HCT116 (cell line): ENCODE data around the gene GALNT7. TPM values are rescaled to one million over a fixed set of nuclear protein-coding genes. Genes with fewer than 3 reads are reported as not detected.

Source experiments
- ATAC-seq: fragments of 200-7000 bp; cut with Tn5 transposase; 2 replicates; pipeline ENCODE4 v1.9.1; 2020; ENCODE audit warnings: mild to moderate bottlenecking, moderate library complexity
- BruUV-seq: library from RNA; stranded (reverse); fragments of 400-500 nt; replicated peaks from 2 replicates; lab custom pipeline; 2021; lab: Mats Ljungman, UMichigan
- CTCF ChIA-PET: fragments of 300-600 bp; sonication (Branson Sonifier 250); formaldehyde crosslinking; loops from one replicate; lab custom pipeline; 2021; ENCODE audit warnings: antibody characterized with exemption; lab: Charles Lee
- POLR2A ChIA-PET: fragments of 300-600, 350-600 bp; sonication (Branson Sonifier 250); formaldehyde crosslinking; loops from one replicate; lab custom pipeline; 2021; ENCODE audit warnings: antibody characterized with exemption; lab: Charles Lee
- RAD21 ChIA-PET, 2 experiments: fragments of 300-600 bp; sonication (Branson Sonifier 250); formaldehyde crosslinking; loops; one replicate each; lab custom pipeline; 2023; ENCODE audit warnings: low total read pairs in 2 of 2; ENCODE audit not compliant: uncharacterized antibody in 2 of 2, unreplicated experiment in 2 of 2, low non-redundant PET in 1 of 2; lab: Charles Lee
- DNase-seq: peaks from one replicate; pipeline ENCODE4 v3.0.0-alpha.2; 2010; ENCODE audit warnings: low read depth, low spot score
- H2AFZ ChIP-seq: fragments of 200-600 bp; shearing (Covaris generic), sonication (generic); 2 replicates; pipeline ENCODE4 v1.6.1; 2017; ENCODE audit warnings: low read depth, mixed run types, mixed read lengths, antibody characterized with exemption, low read length; ENCODE audit not compliant: poor library complexity, severe bottlenecking
- H3K27ac ChIP-seq: 2 replicates; pipeline ENCODE4 v1.5.1; 2012; ENCODE audit warnings: low read depth, low read length
- H3K27me3 ChIP-seq: fragments of 200-600 bp; sonication (generic); 2 replicates; pipeline ENCODE4 v1.6.1; 2016; ENCODE audit warnings: mixed run types, low read length, mixed read lengths; ENCODE audit not compliant: insufficient read depth
- H3K36me3 ChIP-seq, 2 experiments: fragments of 200-500 bp in 1 of 2; fragments of 200-600 bp in 1 of 2; sonication (Bioruptor generic) in 1 of 2; sonication (generic) in 1 of 2; 2 replicates each; pipeline versions ENCODE4 v1.5.1 to v1.6.1; 2014 to 2016; ENCODE audit warnings: low read length in 2 of 2, inconsistent platforms in 1 of 2, mixed read lengths in 1 of 2, mixed run types in 1 of 2; ENCODE audit not compliant: insufficient read depth in 2 of 2, control insufficient read depth in 1 of 2
- H3K4me1 ChIP-seq, 2 experiments: fragments of 200-600 bp in 1 of 2; sonication (generic) in 1 of 2; 2 replicates each; pipeline versions ENCODE4 v1.5.1 to v1.6.1; 2012 to 2017; ENCODE audit warnings: low read length in 2 of 2, inconsistent platforms in 1 of 2, mild to moderate bottlenecking in 1 of 2, mixed read lengths in 1 of 2, mixed run types in 1 of 2, moderate library complexity in 1 of 2; ENCODE audit not compliant: insufficient read depth in 2 of 2, control insufficient read depth in 1 of 2
- H3K4me2 ChIP-seq: fragments of 200-600 bp; sonication (generic); 2 replicates; pipeline ENCODE4 v1.6.1; 2017; ENCODE audit warnings: mixed run types, low read length, mixed read lengths
- H3K4me3 ChIP-seq, 2 experiments: fragments of 200-600 bp in 1 of 2; sonication (generic) in 1 of 2; replicated peaks in 1 of 2; 2 replicates each; pipeline ENCODE4 v1.5.1; 2011 to 2016; ENCODE audit warnings: low read length in 2 of 2, control low read depth in 1 of 2, low read depth in 1 of 2, mild to moderate bottlenecking in 1 of 2, mixed read lengths in 1 of 2, mixed run types in 1 of 2
- H3K79me2 ChIP-seq: fragments of 200-600 bp; sonication (generic); 2 replicates; pipeline ENCODE4 v1.6.1; 2017; ENCODE audit warnings: mild to moderate bottlenecking, mixed run types, low read length, moderate library complexity, mixed read lengths; ENCODE audit not compliant: insufficient read depth
- H3K9ac ChIP-seq: fragments of 200-600 bp; sonication (generic); 2 replicates; pipeline ENCODE4 v1.6.1; 2016; ENCODE audit warnings: low read length, mixed read lengths
- H3K9me2 ChIP-seq: fragments of 200-600 bp; sonication (generic), shearing (Covaris generic); 2 replicates; pipeline ENCODE4 v1.6.1; 2017; ENCODE audit warnings: mixed run types, mild to moderate bottlenecking, moderate library complexity; ENCODE audit not compliant: insufficient read depth
- H3K9me3 ChIP-seq, 2 experiments: fragments of 200-500 bp in 1 of 2; fragments of 200-600 bp in 1 of 2; sonication (Bioruptor generic) in 1 of 2; sonication (generic) in 1 of 2; 2 replicates each; pipeline ENCODE4 v1.6.1; 2014 to 2017; ENCODE audit warnings: low read length in 2 of 2, mixed read lengths in 2 of 2, inconsistent platforms in 1 of 2, low read depth in 1 of 2, mild to moderate bottlenecking in 1 of 2, mixed run types in 1 of 2, moderate library complexity in 1 of 2; ENCODE audit not compliant: control insufficient read depth in 1 of 2, insufficient read depth in 1 of 2
- H4K20me1 ChIP-seq: fragments of 200-600 bp; sonication (generic), shearing (Covaris generic); 2 replicates; pipeline ENCODE4 v1.6.1; 2017; ENCODE audit warnings: mixed run types, mild to moderate bottlenecking, moderate library complexity; ENCODE audit not compliant: insufficient read depth
- ATF3 ChIP-seq: IDR thresholded peaks from 2 replicates; pipeline ENCODE4 v1.6.1; 2012
- CEBPB ChIP-seq: IDR thresholded peaks from 2 replicates; pipeline ENCODE4 v1.6.1; 2012; ENCODE audit warnings: low read depth
- EZH2 ChIP-seq: fragments of 200-600 bp; sonication (generic); IDR thresholded peaks from 2 replicates; pipeline ENCODE4 v1.6.1; 2017; ENCODE audit warnings: antibody characterized with exemption, mixed run types
- EZH2phosphoT487 ChIP-seq: fragments of 200-600 bp; IDR thresholded peaks from 2 replicates; pipeline ENCODE4 v1.6.1; 2018; ENCODE audit warnings: antibody characterized with exemption, borderline replicate concordance
- FOSL1 ChIP-seq: IDR thresholded peaks from 2 replicates; pipeline ENCODE4 v1.6.1; 2012; ENCODE audit warnings: low read depth
- MAX ChIP-seq: IDR thresholded peaks from 2 replicates; pipeline ENCODE4 v1.6.1; 2012
- POLR2A ChIP-seq: IDR thresholded peaks from 2 replicates; pipeline ENCODE4 v1.7.0; 2011; ENCODE audit warnings: borderline replicate concordance; ENCODE audit not compliant: insufficient read depth, insufficient read length; ENCODE audit errors: extremely low read depth
- POLR2AphosphoS5 ChIP-seq: IDR thresholded peaks from 2 replicates; pipeline ENCODE4 v1.6.1; 2011; ENCODE audit warnings: mild to moderate bottlenecking, low read depth, low read length, moderate library complexity
- SIN3A ChIP-seq: IDR thresholded peaks from 2 replicates; pipeline ENCODE4 v1.6.1; 2012; ENCODE audit warnings: low read depth
- SP1 ChIP-seq: IDR thresholded peaks from 2 replicates; pipeline ENCODE4 v1.6.1; 2012; ENCODE audit warnings: low read depth
- TCF7L2 ChIP-seq: IDR thresholded peaks from 2 replicates; pipeline ENCODE4 v1.7.0; 2011; ENCODE audit warnings: borderline replicate concordance, inconsistent platforms; ENCODE audit not compliant: insufficient read depth, insufficient read length; ENCODE audit errors: extremely low read depth
- YY1 ChIP-seq: IDR thresholded peaks from 2 replicates; pipeline ENCODE4 v1.6.1; 2011; ENCODE audit warnings: low read length, low read depth, moderate library complexity, mild to moderate bottlenecking; ENCODE audit not compliant: insufficient replicate concordance; ENCODE audit errors: extremely low read depth
- ZBTB33 ChIP-seq: IDR thresholded peaks from 2 replicates; pipeline ENCODE4 v1.6.1; 2011; ENCODE audit warnings: mild to moderate bottlenecking, low read length, moderate library complexity; ENCODE audit not compliant: insufficient replicate concordance; ENCODE audit errors: extremely low read depth
- ZNF274 ChIP-seq: fragments of 200-500 bp; sonication (Bioruptor generic); IDR thresholded peaks from 2 replicates; pipeline ENCODE4 v1.6.1; 2014; ENCODE audit warnings: mild to moderate bottlenecking, low read depth, low read length, inconsistent platforms
- intact Hi-C: fragments of 100-400 bp; cut with micrococcal nuclease; formaldehyde crosslinking; loops from 2 replicates; pipeline ENCODE4 v1.10.0; 2022
- total RNA-seq: library from RNA; stranded (reverse); gene quantifications from one replicate; pipeline ENCODE4 v1.2.1, GENCODE V29; 2021; ENCODE audit not compliant: unreplicated experiment
- TF ChIP-seq, protein P1 (sequence below): IDR thresholded peaks from 2 replicates; pipeline ENCODE4 v1.6.1; 2012; ENCODE audit warnings: low read depth

The GALNT7 gene
- total RNA-seq, 1 experiment from 2014 or later: 21.3 TPM

DNA sequence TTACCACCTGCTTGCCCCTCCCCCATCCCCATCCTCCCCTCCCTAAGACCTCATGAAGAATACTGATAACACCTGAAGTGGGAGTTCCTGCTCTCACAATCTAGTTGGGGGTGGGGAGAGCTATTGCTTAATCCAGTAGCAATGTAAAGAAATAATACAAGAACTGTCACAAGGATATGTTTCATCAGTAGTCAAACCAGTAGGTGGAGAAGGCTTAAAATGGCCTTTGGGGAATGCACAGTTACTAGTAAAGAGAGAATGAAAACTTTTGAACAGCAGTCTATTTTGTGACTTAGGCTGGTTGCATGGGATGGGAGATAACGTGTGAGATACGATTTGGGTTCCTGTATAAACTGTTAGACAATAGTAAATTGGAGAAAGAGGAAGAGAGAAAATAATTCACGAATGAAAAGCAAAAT is 6.0 kb downstream of the GALNT7 start:
- ChIA-PET POLR2A (no interaction called here), RAD21 (no interaction called here), CTCF (no interaction called here)
- no peak for ATAC-seq
- H2AFZ ChIP-seq: no peak overlapping the region
- no peak overlapping the region for H3K4me3 ChIP-seq
- H3K27me3 ChIP-seq: no peaks in the 10 kb centered on the region
- H3K4me1 ChIP-seq: peaks cover 18 to 51% of the 10 kb centered on the region in 2 experiments
- TF ChIP-seq CEBPB (no peak), EZH2 (no peak), POLR2A (no peak)
- no peak overlapping the region for H3K9ac ChIP-seq
- no peak for DNase-seq
- no peaks in the 10 kb centered on the region for H3K9me2 ChIP-seq
- no TSS peak for BruUV-seq
- H3K27ac ChIP-seq: no peak overlapping the region
- intact Hi-C loops: no loop called here
- no peaks in the 10 kb centered on the region; the same call in 1 of the 2 replicates for H4K20me1 ChIP-seq
- H3K9me3 ChIP-seq: no peaks in the 10 kb centered on the region
- peaks cover 95% of the 10 kb centered on the region for H3K79me2 ChIP-seq
- H3K36me3 ChIP-seq: no peaks in the 10 kb centered on the region
- H3K4me2 ChIP-seq: no peak overlapping the region

DNA sequence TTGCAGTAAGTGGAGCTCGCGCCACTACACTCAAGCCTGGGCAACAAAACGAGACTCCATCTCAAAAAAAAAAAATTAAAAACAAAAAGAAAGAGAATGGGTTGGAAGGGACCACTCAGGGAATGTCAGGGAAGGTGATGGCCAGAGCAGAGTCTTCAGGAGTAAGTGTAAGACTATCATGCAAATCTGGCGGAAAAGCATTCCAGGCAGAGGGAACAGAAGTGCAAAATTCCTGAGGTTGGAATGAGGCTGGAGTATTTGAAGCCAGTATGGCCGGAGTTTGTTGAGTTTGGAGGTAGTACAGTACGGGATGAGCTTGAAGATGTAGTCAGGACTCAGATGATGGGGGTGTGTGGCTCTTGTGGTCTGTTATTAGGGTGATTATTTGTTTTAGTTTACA is 7.4 kb downstream of the GALNT7 start:
- Histone ChIP-seq H3K27ac (no peak overlapping the region), H2AFZ (no peak overlapping the region), H3K36me3 (no peaks in the 10 kb centered on the region), H3K4me3 (no peak overlapping the region)
- TF ChIP-seq SIN3A (no peak), ZNF274 (no peak), EZH2phosphoT487 (no peak), ATF3 (no peak), SP1 (no peak), TCF7L2 (no peak), POLR2AphosphoS5 (no peak), FOSL1 (no peak), ZBTB33 (no peak), MAX (no peak), YY1 (no peak), CEBPB (no peak)
- TF ChIP-seq, protein P1, sequence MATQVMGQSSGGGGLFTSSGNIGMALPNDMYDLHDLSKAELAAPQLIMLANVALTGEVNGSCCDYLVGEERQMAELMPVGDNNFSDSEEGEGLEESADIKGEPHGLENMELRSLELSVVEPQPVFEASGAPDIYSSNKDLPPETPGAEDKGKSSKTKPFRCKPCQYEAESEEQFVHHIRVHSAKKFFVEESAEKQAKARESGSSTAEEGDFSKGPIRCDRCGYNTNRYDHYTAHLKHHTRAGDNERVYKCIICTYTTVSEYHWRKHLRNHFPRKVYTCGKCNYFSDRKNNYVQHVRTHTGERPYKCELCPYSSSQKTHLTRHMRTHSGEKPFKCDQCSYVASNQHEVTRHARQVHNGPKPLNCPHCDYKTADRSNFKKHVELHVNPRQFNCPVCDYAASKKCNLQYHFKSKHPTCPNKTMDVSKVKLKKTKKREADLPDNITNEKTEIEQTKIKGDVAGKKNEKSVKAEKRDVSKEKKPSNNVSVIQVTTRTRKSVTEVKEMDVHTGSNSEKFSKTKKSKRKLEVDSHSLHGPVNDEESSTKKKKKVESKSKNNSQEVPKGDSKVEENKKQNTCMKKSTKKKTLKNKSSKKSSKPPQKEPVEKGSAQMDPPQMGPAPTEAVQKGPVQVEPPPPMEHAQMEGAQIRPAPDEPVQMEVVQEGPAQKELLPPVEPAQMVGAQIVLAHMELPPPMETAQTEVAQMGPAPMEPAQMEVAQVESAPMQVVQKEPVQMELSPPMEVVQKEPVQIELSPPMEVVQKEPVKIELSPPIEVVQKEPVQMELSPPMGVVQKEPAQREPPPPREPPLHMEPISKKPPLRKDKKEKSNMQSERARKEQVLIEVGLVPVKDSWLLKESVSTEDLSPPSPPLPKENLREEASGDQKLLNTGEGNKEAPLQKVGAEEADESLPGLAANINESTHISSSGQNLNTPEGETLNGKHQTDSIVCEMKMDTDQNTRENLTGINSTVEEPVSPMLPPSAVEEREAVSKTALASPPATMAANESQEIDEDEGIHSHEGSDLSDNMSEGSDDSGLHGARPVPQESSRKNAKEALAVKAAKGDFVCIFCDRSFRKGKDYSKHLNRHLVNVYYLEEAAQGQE: no peak
- TF ChIP-seq, all 23 proteins: peak for 0
- H3K9ac ChIP-seq: no peak overlapping the region
- no peaks in the 10 kb centered on the region for H3K27me3 ChIP-seq
- ChIA-PET POLR2A (no interaction called here), CTCF (no interaction called here), RAD21 (no interaction called here)
- DNase-seq (no peak), ATAC-seq (no peak)
- H3K79me2 ChIP-seq: peaks cover 96% of the 10 kb centered on the region
- no peak overlapping the region for H3K4me2 ChIP-seq
- intact Hi-C loops: no loop called here
- H3K4me1 ChIP-seq: peaks cover 19 to 54% of the 10 kb centered on the region in 2 experiments
- no peaks in the 10 kb centered on the region for H3K9me2 ChIP-seq
- no peaks in the 10 kb centered on the region for H3K9me3 ChIP-seq
- H4K20me1 ChIP-seq: no peaks in the 10 kb centered on the region; the same call in 1 of the 2 replicates
- no TSS peak for BruUV-seq
